Fibroblast of the conjunctiva (primary cell): Measurements from ENCODE around the gene SLAMF1.
"Not testable (repeated sequence)": the region's sequence is repeated elsewhere in the genome, so short reads cannot be mapped to it uniquely, and the experiment has no call there.

Experiments used
- DNase-seq: peaks from one replicate; pipeline ENCODE4 v3.0.0-alpha.2; 2010; ENCODE audit warnings: low read depth

SLAMF1 gene

GRCh38 chr1:160646711-160647328 is at the start of gene SLAMF1:
Gene SLAMF1 (minus strand): TSS chr1:160647044. CDS start chr1:160646945, 99 bp downstream.
- DNase-seq: no peak

- not testable (repeated sequence) for DNase-seq
These were observed 45.5 kb upstream of the SLAMF1 start for GRCh38 chr1:160692390-160692789.

DNA sequence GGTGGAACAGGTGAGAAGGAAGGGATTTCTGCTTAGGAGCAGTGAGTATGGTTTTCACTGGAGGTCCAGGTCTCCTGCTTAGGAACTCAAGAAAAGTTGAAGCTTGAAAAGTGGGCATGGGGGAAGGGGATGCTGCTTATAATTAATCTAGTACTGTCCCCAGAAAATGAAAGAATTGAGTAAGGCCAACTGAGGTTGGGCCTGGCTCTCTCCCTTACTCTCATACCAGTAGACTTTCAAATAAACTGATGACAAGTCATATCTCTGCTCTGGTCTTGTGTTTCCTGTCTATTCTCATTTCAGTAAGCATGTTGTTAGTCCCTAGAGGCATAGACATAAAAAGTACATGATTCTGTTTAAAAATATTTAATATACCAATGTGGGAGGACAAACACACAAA is 38.4 kb upstream of the SLAMF1 start:
- DNase-seq: no peak

DNA sequence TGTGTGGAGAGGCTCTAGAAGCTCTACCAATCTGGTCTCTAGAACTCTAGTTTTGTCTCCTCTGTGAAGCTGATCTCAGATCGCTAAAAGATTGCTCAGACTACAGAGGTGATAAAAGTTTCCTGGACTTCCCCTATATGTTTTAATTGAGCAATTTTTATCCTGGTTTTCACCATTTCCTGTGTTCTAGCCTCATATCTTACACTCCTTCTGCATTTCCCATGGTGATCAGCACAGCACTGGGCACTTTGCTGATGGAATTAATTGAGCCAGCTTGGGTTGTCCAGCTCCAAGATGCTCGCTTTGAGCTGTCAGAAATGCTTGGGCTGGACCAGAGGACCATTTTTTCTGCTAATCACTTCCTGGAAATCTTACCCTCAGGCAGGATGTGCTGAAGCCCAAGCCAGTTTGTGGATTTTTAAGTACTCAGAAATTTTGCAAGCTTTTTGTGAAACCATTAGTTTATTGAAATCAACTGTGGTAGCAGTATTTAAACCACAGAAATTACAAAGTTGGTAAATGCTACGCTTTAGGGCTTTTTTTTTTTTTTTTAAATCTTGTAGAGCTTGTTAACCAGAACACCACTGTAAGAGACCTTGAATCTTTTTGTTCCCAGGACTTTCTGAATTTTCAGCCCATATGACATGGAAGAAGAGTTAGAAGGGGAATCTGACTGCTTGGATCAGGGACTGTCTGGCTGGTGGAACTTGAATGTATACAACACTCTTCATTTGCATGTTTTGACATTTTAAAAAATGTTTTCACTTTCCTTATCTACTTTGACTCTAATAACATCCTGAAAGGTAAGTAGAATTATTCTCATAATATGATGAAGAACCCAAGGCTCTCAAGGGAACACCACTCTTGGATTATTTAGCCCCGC is 36.4 kb upstream of the SLAMF1 start:
- no peak for DNase-seq

GRCh38 chr1:160681891-160682140 is 35.0 kb upstream of the SLAMF1 start:
- no peak for DNase-seq

DNA sequence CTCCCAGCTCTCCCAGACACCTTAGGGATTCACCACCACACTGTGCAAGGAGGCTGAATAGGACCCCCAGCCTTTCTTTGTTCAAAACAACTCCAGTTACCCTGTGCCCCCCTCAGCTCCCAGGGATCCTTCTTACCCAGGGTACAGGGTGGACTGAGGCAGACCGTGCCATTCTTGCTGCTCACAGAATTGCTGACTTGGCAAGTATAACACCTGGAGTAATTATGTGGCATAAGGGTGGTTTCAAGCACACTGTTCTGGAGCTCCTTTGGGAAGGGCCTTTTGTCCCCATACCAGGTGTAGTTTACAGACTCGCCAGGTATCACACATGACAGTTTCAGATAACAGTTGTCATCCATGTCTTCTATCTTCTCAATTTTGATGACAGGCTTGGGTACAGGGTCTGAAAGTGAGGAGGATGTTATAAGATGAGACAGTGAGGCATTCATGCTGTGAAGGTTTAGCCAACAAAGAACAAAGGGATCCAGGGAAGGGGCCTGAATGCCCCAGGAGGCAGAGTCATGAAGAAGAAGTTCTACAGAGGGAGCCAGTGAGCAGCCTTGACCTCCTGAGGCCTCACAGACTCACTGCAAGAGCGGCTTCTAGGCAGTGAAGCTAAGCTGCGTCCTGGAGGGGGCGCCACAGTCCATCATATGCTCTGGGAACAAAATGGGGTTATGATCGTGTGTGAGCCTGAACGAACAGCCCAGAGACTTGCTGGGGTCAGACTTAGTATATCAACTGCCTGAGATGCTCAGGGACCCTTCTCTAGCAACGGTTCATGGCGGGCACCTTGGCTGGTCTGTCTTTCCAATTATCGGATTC is 34.4 kb upstream of the SLAMF1 start:
- DNase-seq: peak; percentile 4

GRCh38 chr1:160680399-160680798 is 33.6 kb upstream of the SLAMF1 start:
- DNase-seq: no peak

DNA sequence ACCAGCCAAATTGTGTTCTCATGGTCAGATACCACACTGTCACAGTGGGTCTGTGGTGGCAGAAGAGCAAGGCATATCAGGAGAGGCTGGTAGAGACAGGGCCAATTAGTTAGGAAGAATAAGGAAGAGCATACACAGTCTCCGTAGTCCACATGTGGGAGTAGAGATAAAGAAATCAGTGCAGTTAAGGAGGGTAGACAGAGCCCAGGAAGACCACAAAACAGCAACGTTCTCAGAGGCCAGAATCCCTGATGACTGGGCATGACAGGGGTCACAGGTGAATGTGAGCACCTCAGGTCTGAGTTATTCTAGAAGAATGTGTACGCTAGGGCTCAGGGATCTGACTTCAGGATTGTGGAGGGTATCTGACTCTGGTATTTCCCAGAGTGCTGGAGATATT is 33.0 kb upstream of the SLAMF1 start:
- DNase-seq: no peak

GRCh38 chr1:160676869-160677597 is 30.2 kb upstream of the SLAMF1 start:
- DNase-seq: no peak

GRCh38 chr1:160675641-160676410 is 29.0 kb upstream of the SLAMF1 start:
- peak; percentile 47 for DNase-seq

- no peak for DNase-seq
These were observed 27.6 kb upstream of the SLAMF1 start for GRCh38 chr1:160674415-160674814.

DNA sequence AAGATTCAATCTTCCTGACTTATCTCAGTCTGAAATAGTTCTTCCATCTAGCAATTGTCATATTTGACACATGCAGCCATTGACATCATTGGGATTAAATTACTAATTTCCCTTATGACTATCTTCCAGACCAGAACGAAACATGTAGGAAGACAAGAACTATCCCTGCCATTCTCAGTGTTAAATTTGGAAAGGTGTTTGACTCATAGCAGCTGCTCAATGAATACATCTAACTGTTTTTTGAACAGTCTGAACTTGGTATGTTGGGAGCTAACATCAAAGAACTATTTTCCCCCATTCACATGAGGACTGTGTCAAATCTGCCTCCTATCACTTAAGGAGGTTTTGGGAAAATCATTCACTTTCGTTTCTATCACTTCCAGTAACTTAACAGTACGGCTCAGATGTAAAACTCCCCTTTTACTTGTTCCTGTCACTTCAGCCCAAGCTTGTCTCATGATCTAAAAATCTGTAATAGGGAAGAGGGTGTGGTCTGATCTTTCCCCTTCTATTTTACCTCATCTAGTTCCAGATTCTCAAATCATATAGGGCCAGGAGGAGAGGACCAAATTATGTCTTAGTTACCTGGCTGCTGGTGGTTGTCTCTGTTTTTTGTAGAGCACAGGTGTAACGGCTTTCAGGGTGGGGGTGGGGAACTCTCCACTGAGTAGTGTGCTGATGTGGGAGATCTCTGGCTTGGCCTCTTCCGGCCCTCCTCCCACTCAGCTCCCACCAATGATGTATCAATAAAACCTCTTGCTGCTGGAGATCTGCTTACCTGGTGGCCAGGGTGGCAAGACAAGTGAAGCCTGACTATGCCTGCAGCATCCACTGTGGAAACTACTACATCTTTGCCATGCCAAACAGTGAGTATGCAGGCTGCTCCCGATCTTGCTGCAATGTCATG is 26.2 kb upstream of the SLAMF1 start:
- DNase-seq: no peak

DNA sequence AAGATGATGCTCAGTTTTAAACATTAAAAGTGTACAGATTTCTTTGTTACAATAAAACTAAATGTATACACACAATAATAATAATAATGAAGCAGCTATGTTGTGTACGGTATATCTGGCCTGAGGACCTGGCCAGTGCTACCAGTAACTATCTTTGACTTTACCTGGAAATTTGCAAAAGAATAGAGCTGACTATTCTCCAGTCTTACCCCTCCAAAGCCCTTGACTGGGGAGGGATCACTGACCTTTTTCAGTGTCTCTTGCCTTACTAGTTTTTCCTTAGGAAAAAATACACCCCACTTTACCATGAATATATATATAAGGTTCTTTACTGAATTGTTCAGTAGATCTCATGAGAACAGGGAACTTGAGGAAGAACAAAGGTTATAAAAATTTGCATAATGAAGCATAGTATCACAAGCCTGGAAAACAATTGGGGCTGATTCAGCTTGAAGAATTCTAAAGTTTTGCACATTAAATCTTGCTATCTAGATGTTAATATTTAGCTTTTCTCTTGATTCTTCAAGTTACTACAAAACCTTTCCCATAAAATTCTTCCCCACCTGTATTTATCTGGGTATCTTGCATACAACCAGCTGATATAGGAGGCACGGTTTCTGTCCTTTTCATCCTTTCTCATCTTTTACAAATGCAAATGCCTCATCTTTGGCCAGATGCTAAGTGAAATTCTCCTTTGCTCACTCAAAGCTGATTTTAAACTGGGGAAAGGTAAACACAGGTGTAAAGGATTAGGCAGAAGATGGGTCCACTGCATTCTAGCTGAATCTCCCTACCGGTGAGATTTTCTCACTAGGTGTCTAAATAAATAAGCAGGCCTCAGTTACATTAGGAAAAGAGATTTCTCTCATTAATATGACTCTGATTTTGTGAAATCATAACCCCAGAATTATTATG is 25.0 kb upstream of the SLAMF1 start:
- no peak for DNase-seq

- no peak for DNase-seq
These were observed 23.9 kb upstream of the SLAMF1 start for GRCh38 chr1:160670701-160671100.

GRCh38 chr1:160669802-160670201 is 23.0 kb upstream of the SLAMF1 start:
- no peak for DNase-seq

DNA sequence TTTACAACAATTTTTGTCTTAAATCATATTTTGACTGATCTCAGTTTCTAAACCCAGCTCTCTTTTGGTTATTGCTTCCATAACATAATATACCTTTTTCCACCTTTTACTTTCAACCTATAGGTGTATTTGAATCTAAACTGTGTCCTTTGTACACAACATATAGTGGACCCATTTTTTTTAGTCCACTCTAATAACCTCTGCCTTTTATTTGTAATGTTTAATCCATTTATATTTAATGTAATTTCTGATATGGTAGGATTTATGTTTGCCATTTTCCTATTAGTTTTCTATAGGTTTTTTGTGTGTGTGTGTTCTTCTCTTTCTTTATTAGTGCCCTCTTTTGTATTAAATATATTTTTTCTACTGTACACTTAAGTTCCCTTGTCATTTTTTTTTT is 22.4 kb upstream of the SLAMF1 start:
- DNase-seq: no peak

GRCh38 chr1:160667896-160668295 is 21.1 kb upstream of the SLAMF1 start:
- no peak for DNase-seq

DNA sequence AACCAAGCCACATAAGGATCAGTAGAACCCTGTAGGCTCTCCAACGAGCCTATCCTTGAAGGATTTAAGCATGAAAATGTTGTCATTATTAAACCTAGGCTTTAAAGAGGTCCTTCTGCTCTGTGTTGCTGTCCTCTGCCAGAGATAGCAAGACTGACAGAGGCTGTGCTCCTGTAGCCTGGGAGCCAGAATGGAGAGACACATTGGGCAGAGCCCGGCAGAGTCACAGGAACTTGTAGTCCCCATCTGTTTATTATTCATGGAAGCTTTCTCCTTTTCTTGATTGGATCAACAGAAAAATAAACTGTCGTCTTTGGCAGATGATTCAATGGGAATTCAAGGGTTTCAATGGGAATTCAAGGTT is 19.2 kb upstream of the SLAMF1 start:
- no peak for DNase-seq

DNA sequence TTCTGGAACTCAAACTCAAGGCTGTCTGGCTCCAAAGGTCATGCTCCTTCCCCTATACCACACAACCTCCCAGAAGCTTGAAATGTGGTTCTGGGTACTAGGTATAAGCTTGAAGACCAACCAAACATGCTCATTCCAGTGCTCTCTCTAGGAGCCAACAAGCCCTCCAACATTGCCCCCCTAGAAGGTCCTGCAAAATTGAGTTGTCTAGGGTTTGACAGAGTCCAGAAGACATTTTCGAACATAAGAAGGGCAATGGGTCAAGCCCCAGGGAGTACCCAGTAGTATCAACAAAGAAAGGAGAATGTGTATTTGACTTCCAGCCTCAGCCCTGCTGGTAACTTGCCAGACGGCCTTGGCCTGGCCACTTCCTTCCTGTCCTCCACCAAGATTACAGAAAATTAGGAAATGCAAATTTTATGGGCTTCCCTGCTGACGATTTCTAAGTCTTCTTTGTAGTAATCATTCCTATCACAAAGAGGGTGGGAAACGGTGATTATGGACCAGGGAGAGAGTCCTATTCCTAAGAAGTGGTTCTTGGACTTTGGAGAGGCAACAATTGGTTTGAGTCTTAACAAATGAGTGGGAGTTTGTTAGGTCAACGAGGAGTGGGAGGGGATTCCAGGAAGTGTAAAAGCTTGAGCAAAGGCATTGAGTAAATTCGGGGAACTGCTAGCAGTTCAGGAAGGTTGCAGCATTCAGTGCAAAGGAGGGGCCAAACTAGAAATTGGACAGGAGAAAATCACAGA is 18.7 kb upstream of the SLAMF1 start:
- no peak for DNase-seq
